ENCODE measurements around the gene CLEC17A.

DNA sequence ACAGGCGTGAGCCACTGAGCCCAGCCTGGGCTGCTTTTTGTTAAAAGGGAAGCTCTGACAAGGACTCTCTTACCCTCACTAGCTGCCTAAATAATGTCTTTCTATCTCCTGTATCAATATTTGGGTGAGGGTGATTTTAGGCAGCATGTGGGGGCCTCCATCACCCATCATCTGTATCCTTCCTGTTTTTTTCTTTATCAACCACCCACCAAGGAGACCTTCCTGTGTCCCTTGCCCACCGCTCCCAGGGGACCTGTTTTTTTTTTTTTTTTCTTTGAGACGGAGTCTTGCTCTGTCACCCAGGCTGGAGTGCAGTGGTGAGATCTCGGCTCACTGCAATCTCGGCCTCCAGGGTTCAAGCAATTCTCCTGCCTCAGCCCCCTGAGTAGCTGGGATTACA lies 5.6 kb upstream of the CLEC17A start:
- no peak for TF ChIP-seq EZH2 (IDR thresholded peaks at IDR 0.05; ENCODE audit: borderline replicate concordance)
- TF ChIP-seq, protein P1, sequence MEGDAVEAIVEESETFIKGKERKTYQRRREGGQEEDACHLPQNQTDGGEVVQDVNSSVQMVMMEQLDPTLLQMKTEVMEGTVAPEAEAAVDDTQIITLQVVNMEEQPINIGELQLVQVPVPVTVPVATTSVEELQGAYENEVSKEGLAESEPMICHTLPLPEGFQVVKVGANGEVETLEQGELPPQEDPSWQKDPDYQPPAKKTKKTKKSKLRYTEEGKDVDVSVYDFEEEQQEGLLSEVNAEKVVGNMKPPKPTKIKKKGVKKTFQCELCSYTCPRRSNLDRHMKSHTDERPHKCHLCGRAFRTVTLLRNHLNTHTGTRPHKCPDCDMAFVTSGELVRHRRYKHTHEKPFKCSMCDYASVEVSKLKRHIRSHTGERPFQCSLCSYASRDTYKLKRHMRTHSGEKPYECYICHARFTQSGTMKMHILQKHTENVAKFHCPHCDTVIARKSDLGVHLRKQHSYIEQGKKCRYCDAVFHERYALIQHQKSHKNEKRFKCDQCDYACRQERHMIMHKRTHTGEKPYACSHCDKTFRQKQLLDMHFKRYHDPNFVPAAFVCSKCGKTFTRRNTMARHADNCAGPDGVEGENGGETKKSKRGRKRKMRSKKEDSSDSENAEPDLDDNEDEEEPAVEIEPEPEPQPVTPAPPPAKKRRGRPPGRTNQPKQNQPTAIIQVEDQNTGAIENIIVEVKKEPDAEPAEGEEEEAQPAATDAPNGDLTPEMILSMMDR (IDR thresholded peaks at IDR 0.05; ENCODE audit: poor library complexity): no peak

All from hepatocyte (in vitro differentiated cells).